HT1080 (cell line): ENCODE results near the gene GSN. TPM values are rescaled to one million over a fixed set of nuclear protein-coding genes. Genes with fewer than 3 reads are reported as not detected.

ENCODE experiments used
- DNase-seq: peaks from one replicate; pipeline ENCODE4 v3.0.0-alpha.2; 2015; ENCODE audit warnings: low read depth
- total RNA-seq: library from RNA; depleted of rRNA; stranded (reverse); fragments of >200 nt; shearing (Covaris generic); gene quantifications from 2 replicates; pipeline ENCODE4 v1.2.3, GENCODE V29; 2014

The GSN gene
- total RNA-seq, 1 experiment from 2014 or later, result 75.8 TPM

- DNase-seq, result no peak
Observed at GRCh38 chr9:121348221-121348620, 80.3 kb downstream of the GSN start.

- DNase-seq, result no peak
Observed at GRCh38 chr9:121349009-121349408, 81.0 kb downstream of the GSN start.

- DNase-seq, result no peak
Observed at GRCh38 chr9:121350036-121350435, 82.1 kb downstream of the GSN start.

- DNase-seq, result peak; percentile 80
Observed at GRCh38 chr9:121350993-121351561, 83.1 kb downstream of the GSN start.

- DNase-seq, result no peak
Observed at GRCh38 chr9:121353241-121354061, 85.5 kb downstream of the GSN start.

GRCh38 chr9:121354141-121354540 lies 86.2 kb downstream of the GSN start:
- DNase-seq, result no peak

- no peak for DNase-seq
Observed at GRCh38 chr9:121354762-121355161, 86.8 kb downstream of the GSN start.

- no peak for DNase-seq
Observed at GRCh38 chr9:121357011-121357410, 89.0 kb downstream of the GSN start.

GRCh38 chr9:121358751-121359150 lies 90.8 kb downstream of the GSN start:
- peak; percentile 24 for DNase-seq

- peak; percentile 60 for DNase-seq
Observed at GRCh38 chr9:121359351-121360294, 91.7 kb downstream of the GSN start.

GRCh38 chr9:121360601-121361374 lies 92.8 kb downstream of the GSN start:
- peak; percentile 77 for DNase-seq

- DNase-seq, result peak; percentile 57
Observed at GRCh38 chr9:121362813-121363621, 95.1 kb downstream of the GSN start.

- no peak for DNase-seq
Observed at GRCh38 chr9:121363622-121363961, 95.6 kb downstream of the GSN start.

GRCh38 chr9:121364077-121364476 lies 96.1 kb downstream of the GSN start:
- no peak for DNase-seq

- DNase-seq, result no peak
Observed at GRCh38 chr9:121364886-121365285, 96.9 kb downstream of the GSN start.

- no peak for DNase-seq
Observed at GRCh38 chr9:121365564-121365963, 97.6 kb downstream of the GSN start.

GRCh38 chr9:121366611-121367192 lies 98.7 kb downstream of the GSN start:
- DNase-seq, result no peak

GRCh38 chr9:121367306-121368137 lies 99.6 kb downstream of the GSN start:
- no peak for DNase-seq

- DNase-seq, result no peak
Observed at GRCh38 chr9:121368138-121368522, 100.2 kb downstream of the GSN start.
